CD14-positive monocyte (primary cell): ENCODE measurements around the gene GPC6. TPM values are rescaled to one million over a fixed set of nuclear protein-coding genes. Genes with fewer than 3 reads are reported as not detected.

Experiments
- DNase-seq, 3 donors: peaks; one replicate each; pipeline ENCODE4 v3.0.0-alpha.2; 2011 to 2022
- H2AFZ ChIP-seq: 2 replicates; pipeline ENCODE4 v1.6.0; 2012; ENCODE audit warnings: mild to moderate bottlenecking, low read depth, low read length, inconsistent platforms; ENCODE audit not compliant: insufficient read depth, poor library complexity, severe bottlenecking
- H3K27ac ChIP-seq, 2 donors: 1 replicate in 1 of 2; 2 replicates in 1 of 2; pipeline ENCODE4 v1.5.1; 2012 to 2013; ENCODE audit warnings: low read length in 2 of 2, control low read depth in 1 of 2, inconsistent platforms in 1 of 2, low read depth in 1 of 2, mild to moderate bottlenecking in 1 of 2
- H3K27me3 ChIP-seq, 2 donors: one replicate each; pipeline versions ENCODE4 v1.6.0 to v1.6.1; 2011 to 2013; ENCODE audit warnings: low read length in 2 of 2; ENCODE audit not compliant: control insufficient read depth in 2 of 2, insufficient read depth in 2 of 2
- H3K36me3 ChIP-seq, 2 donors: replicated peaks in 1 of 2; 1 replicate in 1 of 2; 2 replicates in 1 of 2; pipeline versions ENCODE4 v1.5.1 to v1.6.1; 2012 to 2013; ENCODE audit warnings: low read length in 2 of 2, control low read depth in 1 of 2, inconsistent platforms in 1 of 2, mild to moderate bottlenecking in 1 of 2; ENCODE audit not compliant: insufficient read depth in 2 of 2, control insufficient read depth in 1 of 2
- H3K4me1 ChIP-seq, 2 donors: 1 replicate in 1 of 2; 2 replicates in 1 of 2; pipeline versions ENCODE4 v1.5.1 to v1.6.1; 2012 to 2013; ENCODE audit warnings: low read length in 2 of 2, control low read depth in 1 of 2, inconsistent platforms in 1 of 2, mild to moderate bottlenecking in 1 of 2, moderate library complexity in 1 of 2; ENCODE audit not compliant: insufficient read depth in 2 of 2, control insufficient read depth in 1 of 2
- H3K4me2 ChIP-seq: replicated peaks from 2 replicates; pipeline ENCODE3; 2012; ENCODE audit warnings: low read length, moderate library complexity, mild to moderate bottlenecking; ENCODE audit not compliant: poor library complexity, severe bottlenecking; ENCODE audit errors: extremely low read depth
- H3K4me3 ChIP-seq, 3 experiments: fragments of 200-600 bp in 1 of 3; sonication (generic) in 1 of 3; replicated peaks in 1 of 3; 1 replicate in 2 of 3; 2 replicates in 1 of 3; pipeline ENCODE4 v1.5.1; 2011 to 2013; ENCODE audit warnings: low read length in 3 of 3, mild to moderate bottlenecking in 3 of 3, control low read depth in 2 of 3, low read depth in 2 of 3, inconsistent platforms in 1 of 3, moderate library complexity in 1 of 3
- H3K79me2 ChIP-seq: 2 replicates; pipeline ENCODE4 v1.6.0; 2012; ENCODE audit warnings: mild to moderate bottlenecking, control low read depth, inconsistent platforms, low read length, moderate library complexity; ENCODE audit not compliant: insufficient read depth
- H3K9ac ChIP-seq: 2 replicates; pipeline ENCODE4 v1.6.0; 2017; ENCODE audit warnings: low read length, mild to moderate bottlenecking; ENCODE audit not compliant: insufficient read depth, poor library complexity, severe bottlenecking
- H3K9me3 ChIP-seq, 2 donors: replicated peaks in 1 of 2; 1 replicate in 1 of 2; 2 replicates in 1 of 2; pipeline versions ENCODE4 v1.5.1 to v1.6.1; 2012 to 2013; ENCODE audit warnings: low read length in 2 of 2, control low read depth in 1 of 2; ENCODE audit not compliant: control insufficient read depth in 1 of 2, insufficient read depth in 1 of 2
- H4K20me1 ChIP-seq: 2 replicates; pipeline ENCODE4 v1.6.0; 2012; ENCODE audit warnings: mild to moderate bottlenecking, low read length, control low read depth, moderate library complexity; ENCODE audit not compliant: insufficient read depth
- H3K27ac Mint-ChIP-seq, 7 donors: one replicate each; pipeline ENCODE4 v1.8.0; 2020; ENCODE audit warnings: mild to moderate bottlenecking in 7 of 7, mixed read lengths in 7 of 7, moderate library complexity in 6 of 7, inconsistent platforms in 2 of 7
- H3K27me3 Mint-ChIP-seq, 3 donors: one replicate each; pipeline ENCODE4 v1.8.0; 2021 to 2022; ENCODE audit warnings: low read depth in 3 of 3, mild to moderate bottlenecking in 3 of 3, mixed read lengths in 3 of 3, moderate library complexity in 3 of 3, inconsistent platforms in 1 of 3
- H3K36me3 Mint-ChIP-seq, 2 donors: one replicate each; pipeline ENCODE4 v1.8.0; 2020; ENCODE audit warnings: mixed read lengths in 2 of 2, inconsistent platforms in 1 of 2, mild to moderate bottlenecking in 1 of 2
- H3K4me1 Mint-ChIP-seq: one replicate; pipeline ENCODE4 v1.8.0; 2020; ENCODE audit warnings: mild to moderate bottlenecking, mixed read lengths
- H3K4me3 Mint-ChIP-seq, 2 donors: one replicate each; pipeline ENCODE4 v1.8.0; 2020; ENCODE audit warnings: mild to moderate bottlenecking in 2 of 2, mixed read lengths in 2 of 2, moderate library complexity in 1 of 2
- H3K9me3 Mint-ChIP-seq, 7 donors: one replicate each; pipeline ENCODE4 v1.8.0; 2020 to 2022; ENCODE audit warnings: mixed read lengths in 7 of 7, mild to moderate bottlenecking in 6 of 7, moderate library complexity in 6 of 7, inconsistent platforms in 2 of 7
- WGBS: methylation state at CpG from one replicate; pipeline ENCODE4 v1.1.5; 2013; ENCODE audit warnings: missing lambda C conversion rate; ENCODE audit not compliant: insufficient coverage; 5-methylcytosine and 5-hydroxymethylcytosine counted together
- intact Hi-C, 2 donors: fragments of 100-400 bp; cut with micrococcal nuclease; formaldehyde crosslinking; loops; one replicate each; pipeline versions ENCODE4 v1.15.0 to v1.15.1; 2023
- polyA plus RNA-seq, 3 donors: library from polyadenylated mRNA; depleted of rRNA in 1 of 3; unstranded in 2 of 3; stranded (reverse) in 1 of 3; fragments of 300-500 nt in 2 of 3; fragments of >200 nt in 1 of 3; fragmentation: Illumina TruSeq in 2 of 3; gene quantifications; 1 replicate in 2 of 3; 2 replicates in 1 of 3; pipeline ENCODE4 v1.2.3, GENCODE V29; 2012 to 2021
- TF ChIP-seq, protein P1 (sequence below): fragments of 200-600 bp; IDR thresholded peaks from one replicate; pipeline ENCODE4 v1.8.0; 2022; ENCODE audit warnings: antibody characterized with exemption, mild to moderate bottlenecking

GPC6 gene
- polyA plus RNA-seq, 3 donors = not detected

GRCh38 chr13:94280349-94280748 is 1053.7 kb downstream of the GPC6 start:
- Mint-ChIP-seq H3K9me3 (peaks cover 9 to 21% (median 15%) of the 10 kb centered on the region in 7 donors), H3K36me3 (no peaks in the 10 kb centered on the region), H3K27ac (no peak overlapping the region), H3K27me3 (peaks cover 0 to 3% (median 0%) of the 10 kb centered on the region in 3 donors), H3K4me3 (no peak overlapping the region), H3K4me1 (no peaks in the 10 kb centered on the region)
- WGBS = 73% methylated on average over 3 of the region's 3 CpGs
- no peak overlapping the region for H2AFZ ChIP-seq
- no peaks in the 10 kb centered on the region for H3K79me2 ChIP-seq
- H3K4me2 ChIP-seq = no peak overlapping the region
- no peaks in the 10 kb centered on the region for H3K4me1 ChIP-seq
- no peak for DNase-seq
- H3K36me3 ChIP-seq = no peaks in the 10 kb centered on the region
- peaks cover 9 to 10% of the 10 kb centered on the region in 2 donors for H3K9me3 ChIP-seq
- no peaks in the 10 kb centered on the region for H3K27me3 ChIP-seq
- TF ChIP-seq, protein P1, sequence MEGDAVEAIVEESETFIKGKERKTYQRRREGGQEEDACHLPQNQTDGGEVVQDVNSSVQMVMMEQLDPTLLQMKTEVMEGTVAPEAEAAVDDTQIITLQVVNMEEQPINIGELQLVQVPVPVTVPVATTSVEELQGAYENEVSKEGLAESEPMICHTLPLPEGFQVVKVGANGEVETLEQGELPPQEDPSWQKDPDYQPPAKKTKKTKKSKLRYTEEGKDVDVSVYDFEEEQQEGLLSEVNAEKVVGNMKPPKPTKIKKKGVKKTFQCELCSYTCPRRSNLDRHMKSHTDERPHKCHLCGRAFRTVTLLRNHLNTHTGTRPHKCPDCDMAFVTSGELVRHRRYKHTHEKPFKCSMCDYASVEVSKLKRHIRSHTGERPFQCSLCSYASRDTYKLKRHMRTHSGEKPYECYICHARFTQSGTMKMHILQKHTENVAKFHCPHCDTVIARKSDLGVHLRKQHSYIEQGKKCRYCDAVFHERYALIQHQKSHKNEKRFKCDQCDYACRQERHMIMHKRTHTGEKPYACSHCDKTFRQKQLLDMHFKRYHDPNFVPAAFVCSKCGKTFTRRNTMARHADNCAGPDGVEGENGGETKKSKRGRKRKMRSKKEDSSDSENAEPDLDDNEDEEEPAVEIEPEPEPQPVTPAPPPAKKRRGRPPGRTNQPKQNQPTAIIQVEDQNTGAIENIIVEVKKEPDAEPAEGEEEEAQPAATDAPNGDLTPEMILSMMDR = no peak
- H4K20me1 ChIP-seq = no peaks in the 10 kb centered on the region
- H3K4me3 ChIP-seq = no peak overlapping the region
- H3K27ac ChIP-seq = no peak overlapping the region
- intact Hi-C loops = no loop called here
- no peak overlapping the region for H3K9ac ChIP-seq

DNA sequence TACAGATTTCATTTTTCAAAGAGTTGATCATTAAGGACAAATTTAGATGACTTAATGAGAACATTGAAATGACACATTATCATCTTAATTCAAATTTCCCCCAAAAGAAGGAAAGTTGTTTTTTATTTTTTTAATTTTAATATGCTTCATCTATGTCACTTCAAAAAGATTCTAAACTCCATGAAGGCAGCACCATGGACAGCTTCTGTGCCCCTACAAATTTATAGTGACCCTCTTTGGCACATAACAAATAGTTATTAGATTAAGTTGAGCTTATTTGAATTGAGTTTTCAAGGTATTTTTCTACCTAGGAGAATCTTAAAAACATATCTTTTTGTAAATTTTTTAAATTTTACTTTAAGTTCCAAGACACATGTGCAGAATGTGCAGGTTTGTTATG is 1054.2 kb downstream of the GPC6 start:
- no peak overlapping the region for H3K9ac ChIP-seq
- Mint-ChIP-seq H3K27ac (no peak overlapping the region), H3K4me1 (no peaks in the 10 kb centered on the region), H3K4me3 (no peak overlapping the region), H3K27me3 (peaks cover 0 to 3% (median 0%) of the 10 kb centered on the region in 3 donors), H3K9me3 (peaks cover 9 to 21% (median 15%) of the 10 kb centered on the region in 7 donors), H3K36me3 (no peaks in the 10 kb centered on the region)
- H3K36me3 ChIP-seq = no peaks in the 10 kb centered on the region
- H2AFZ ChIP-seq = no peak overlapping the region
- no peaks in the 10 kb centered on the region for H4K20me1 ChIP-seq
- peaks cover 9 to 10% of the 10 kb centered on the region in 2 donors for H3K9me3 ChIP-seq
- no peak overlapping the region for H3K4me3 ChIP-seq
- H3K79me2 ChIP-seq = no peaks in the 10 kb centered on the region
- TF ChIP-seq, protein P1 = no peak
- no peak overlapping the region for H3K27ac ChIP-seq
- no peaks in the 10 kb centered on the region for H3K27me3 ChIP-seq
- intact Hi-C loops = no loop called here
- DNase-seq = no peak
- no peaks in the 10 kb centered on the region for H3K4me1 ChIP-seq
- no peak overlapping the region for H3K4me2 ChIP-seq
